Midbrain (tissue), 1 donor: Measurements from ENCODE around the gene CRB2.
"Not testable (repeated sequence)": the region's sequence is repeated elsewhere in the genome, so short reads cannot be mapped to it uniquely, and the experiment has no call there.

Experiments used
- DNase-seq: peaks from one replicate; lab custom pipeline; 2025; lab: John Stamatoyannopoulos, UW

CRB2 gene

DNA sequence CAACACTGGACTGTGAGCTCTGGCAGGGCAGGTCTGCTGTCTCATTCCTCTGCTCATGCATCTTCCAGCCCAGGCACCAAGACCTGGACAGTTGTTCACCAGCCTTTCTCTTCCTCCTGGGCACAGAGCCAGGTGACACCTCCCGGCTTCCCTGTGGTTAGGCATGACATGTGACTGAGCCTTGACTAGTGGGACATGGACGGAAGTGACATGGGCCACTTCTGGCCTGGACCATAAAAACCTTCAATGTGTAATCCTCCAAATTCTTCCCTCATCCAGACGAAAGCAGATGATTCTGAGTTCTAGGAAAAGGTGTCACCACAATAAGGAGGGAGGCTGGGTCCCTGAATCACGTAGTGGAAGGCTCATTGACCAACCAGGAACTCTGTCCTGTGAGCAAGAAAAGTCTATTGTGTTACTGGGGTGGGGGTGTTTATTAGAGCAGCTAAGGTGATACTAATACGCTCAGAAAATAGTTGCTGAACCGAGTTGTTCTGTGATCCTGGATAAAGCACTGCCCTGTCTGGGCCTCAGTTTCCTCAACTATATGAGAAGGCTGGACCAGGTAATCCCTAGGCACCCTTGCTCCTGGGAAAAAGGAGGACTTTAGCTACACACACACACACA is 26.6 kb upstream of the CRB2 start:
- no peak for DNase-seq

DNA sequence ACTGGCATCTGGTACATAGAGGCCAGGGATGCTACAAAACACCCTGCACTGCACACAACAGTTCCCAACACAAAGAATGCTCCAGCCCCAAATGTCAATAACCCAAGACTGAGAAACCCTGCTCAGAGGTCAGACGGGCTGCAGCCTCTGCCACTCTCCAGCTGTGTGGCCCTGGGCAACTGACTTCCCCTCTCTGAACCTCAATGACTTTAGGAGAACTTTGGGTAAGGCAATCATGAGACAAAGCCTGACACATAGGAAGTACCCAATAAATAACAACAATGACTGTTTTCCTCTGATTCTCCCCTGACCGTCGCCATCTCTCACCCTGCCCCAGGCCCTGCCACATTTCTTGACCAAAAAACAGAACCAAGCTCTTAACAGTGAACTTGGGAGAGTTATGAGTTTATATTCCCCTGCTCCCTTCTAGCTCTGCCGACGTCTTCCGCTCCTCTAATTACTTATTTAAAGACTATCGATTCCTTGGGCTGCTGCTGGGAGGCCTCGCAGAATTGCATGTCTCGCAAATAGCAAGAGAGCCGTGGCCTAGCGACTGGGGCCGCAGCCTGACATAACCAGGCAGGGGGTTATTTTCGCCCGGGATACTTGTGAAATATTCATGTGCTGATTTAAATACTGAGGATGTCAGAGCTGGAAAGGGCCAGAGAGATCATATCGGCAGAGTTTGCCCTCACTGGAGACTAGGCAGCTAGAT is 24.5 kb upstream of the CRB2 start:
- DNase-seq: no peak

DNA sequence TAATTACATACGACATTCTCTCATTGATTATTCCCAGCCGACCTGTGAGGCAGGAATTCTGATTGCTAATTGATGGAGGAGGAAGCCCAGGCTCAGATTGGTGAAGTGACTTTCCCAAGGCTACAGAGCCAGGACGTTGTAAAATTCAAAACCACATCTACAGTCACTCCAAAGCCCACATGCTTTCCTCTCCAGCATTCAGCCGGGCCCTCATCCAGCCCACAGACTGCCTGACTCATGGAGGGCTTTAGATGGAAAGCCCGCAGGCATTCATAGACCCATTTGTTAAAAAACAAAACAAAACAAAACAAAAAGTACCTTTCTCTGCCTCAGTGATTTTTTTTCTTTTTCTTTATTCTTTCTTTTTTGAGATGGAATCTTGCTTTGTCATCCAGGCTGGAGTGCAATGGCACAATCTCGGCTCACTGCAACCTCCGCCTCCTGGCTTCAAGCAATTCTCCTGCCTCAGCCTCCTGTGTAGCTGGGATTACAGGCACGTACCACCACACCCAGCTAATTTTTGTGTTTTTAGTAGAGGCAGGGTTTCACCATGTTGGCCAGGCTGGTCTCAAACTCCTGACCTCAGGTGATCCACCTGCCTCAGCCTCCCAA is 22.8 kb upstream of the CRB2 start:
- DNase-seq: not testable (repeated sequence)

DNA sequence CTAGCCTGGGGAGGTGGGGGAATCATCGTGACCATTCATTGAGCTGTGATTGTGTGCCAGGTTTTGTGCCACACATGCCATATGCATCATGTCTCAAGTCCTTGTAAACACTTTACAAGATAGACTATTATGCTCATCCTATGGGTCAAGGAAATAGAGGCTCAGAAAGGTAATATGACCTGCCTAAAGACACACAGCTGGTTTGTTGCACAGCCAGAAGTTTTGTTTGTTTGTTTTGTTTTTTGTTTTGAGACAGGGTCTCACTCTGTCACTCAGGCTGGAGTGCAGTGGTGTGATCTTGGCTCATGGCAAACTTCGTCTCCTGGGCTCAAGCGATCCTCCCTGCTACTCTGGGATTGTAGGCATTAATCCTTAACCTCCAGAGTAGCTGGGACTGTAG is 21.4 kb upstream of the CRB2 start:
- DNase-seq: no peak

DNA sequence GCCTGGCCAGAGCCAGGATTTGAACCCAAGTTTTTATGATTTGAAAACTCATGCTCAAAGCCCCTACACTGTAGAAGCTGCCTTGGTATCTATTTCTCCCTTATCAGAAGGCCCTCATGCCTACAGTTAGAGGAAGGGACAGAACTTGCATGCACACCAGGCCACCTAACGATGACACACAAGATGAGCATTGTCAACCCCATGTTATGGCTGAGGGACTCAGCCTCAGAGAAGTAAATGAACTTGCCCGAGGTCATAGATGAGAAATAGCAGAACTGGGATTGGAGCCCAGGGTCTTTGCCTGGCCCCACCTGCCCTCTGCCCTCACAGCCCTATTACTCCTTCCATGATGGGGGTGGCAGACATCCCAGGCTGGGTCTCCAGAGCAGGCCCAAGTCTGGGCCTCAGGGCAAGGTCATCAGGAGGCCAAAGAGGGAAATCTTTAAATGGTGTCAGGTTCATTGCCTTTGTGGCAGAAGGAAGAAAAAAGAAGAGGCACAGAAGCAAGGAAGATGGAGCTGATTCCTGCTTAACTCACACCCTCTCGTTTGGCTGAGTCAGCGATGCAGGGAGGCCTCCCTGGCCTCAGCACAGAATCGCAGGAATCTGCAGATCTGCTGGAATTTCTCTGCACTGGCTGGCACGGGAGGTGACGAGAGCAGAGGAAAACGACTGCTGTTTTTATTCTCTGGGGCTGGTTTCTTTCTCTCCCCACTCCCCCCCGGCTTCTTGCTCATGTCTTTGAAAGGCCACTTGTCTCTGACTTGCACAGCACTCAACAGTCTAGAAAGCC is 20.6 kb upstream of the CRB2 start:
- no peak for DNase-seq

DNA sequence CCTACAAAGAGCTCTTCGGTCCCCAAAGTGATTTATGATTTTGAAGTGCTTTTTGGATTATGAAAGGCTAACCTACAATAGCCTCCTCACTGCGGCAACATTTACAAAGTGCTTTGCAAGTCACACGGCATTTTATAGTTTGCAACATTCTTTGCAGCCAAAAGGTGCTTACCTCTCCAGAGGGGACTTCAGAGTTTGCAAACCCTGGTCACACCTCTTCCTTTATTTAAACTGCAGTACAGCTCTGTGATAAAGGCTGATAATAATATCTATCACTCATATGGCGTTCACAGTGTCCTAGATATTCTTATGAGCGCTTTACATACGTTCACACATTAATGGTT is 20.0 kb upstream of the CRB2 start:
- DNase-seq: no peak

DNA sequence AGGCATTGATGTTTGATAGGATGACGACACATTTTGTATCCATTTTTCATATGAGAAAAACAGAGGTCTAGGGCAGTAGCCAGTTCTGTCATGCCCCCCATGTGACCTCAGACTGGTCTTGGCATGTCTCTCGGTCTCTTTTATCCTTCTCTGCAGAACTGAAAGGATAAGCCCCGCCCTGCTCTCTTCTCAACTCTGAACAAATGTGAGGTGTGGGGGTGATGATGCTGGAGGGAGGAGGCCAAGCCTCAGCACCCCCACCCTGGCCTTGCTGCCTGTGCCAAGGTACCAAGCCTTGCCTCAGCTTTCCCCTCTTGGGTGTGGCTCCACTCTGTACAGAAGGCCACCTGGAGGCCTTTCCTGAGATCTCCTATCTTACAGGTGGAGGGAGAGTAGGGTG is 19.5 kb upstream of the CRB2 start:
- DNase-seq: no peak

DNA sequence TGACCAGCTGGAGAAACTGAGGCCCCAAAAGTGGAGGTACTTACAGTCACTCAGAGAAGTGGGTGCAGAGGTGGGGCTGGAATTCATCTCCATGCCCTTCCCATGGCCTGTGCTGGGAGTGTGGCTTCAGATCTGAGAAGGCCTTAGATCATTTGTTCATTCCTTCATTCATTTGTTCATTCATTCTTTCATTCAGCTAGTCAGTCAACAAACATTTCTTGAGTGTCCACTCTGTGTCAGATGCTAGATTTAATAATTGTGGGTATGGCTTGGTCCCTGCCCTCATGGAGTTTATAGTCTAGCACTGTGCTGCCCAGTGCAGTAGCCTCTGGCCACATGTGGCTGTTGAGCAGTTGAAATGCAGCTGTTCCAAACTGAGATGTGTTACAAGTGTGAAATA is 19.0 kb upstream of the CRB2 start:
- DNase-seq: no peak

DNA sequence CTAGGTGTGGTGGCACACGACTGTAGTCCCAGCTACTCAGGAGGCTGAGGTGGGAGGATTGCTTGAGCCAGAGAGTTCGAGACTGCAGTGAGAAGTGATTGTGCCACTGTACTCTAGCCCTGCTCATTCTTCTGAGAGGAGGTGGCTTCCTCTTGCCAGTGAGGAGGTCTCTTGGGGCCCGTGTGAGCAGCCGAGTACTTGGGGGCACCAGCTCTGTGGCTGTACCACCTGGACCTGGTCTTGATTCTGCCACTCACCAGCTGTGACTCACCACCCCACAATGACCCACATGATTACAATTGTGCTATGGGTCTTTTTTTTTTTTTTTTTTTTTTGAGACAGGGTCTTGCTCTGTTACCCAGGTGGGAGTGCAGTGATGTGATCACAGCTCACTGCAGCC is 18.0 kb upstream of the CRB2 start:
- DNase-seq: no peak

DNA sequence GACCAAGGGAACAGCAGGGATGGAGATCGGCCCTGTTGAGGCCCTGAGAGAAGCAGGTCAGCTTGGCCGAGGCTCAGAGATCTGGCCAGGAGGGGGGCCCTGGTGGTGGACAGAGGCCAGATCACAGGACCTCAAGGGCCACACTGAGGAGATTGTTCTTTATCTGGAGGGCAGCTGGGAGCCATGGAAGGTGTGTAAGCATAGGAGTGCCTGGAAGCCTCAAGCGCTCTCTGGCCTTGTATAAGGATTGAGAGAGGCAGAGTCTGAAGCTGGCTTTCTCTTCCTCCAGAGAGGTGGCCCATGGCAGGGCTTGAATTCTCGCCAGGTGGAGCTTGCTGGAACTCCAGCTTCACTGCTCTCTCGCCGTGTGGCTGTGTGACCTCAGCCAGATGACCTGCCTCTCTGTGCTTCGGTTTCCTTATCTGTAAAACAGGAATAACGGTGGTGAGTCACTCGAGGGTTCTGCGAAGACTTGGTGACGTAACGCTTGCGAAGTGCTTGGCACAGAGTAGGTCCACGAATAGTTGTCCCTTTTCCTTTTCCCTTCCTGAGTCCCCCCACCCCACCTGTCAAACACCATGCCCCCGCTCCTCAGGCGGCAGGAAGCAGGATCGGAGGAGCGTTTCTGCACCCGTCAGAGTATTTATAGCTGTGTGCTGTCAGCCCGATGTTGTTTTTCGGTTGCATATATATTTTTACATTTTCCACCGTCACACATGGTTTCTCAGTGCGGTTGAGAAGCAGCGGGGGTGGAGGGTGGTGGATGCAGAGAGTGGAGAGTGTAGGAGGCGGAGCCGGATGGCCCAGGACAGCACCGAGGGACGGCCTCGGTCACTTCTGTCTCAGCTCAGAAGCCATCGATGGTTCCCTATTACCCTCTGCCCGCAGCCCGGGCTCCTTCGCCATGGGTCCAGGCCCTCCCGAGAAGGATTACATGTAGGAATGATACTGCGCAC is 17.0 kb upstream of the CRB2 start:
- DNase-seq: no peak

DNA sequence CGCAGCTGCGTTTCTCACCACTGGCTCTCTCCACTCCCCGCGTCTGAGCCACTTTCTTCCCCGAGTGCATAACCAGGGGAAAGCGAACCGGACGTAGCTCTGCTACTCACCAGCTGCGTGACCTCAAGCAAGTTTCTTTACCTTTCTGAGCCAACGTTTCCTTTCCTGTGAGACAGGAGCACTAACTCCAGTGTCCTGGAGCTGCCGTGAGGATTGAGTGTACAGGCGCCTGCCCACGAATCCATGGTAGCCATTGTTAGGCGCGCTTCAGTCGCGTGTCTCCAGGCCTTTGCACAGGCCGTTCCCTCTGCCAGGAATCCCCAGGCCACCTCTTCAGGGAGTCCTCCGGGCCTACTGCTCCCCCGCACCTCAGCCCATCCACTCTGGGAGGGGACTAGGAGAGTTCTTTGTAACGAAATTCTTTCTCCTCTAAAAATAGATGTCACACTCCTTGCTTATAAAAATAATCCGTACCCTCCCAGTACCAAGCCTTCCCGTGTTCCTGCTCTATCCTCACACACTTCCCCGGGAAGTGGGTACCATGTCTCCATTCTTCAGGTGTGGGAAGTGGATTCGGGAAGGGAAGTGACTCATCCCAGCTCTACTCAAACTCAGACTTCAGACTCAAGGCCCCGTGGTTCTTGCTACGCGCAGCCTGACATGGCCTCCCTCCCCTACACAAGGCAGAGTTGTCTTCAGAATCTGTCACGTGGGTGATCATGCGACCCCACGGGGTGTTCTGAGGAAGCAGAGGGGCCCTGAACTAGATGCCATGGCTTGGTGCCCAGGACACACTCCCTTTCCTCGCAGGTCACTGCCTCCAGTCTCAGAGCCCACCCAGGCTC is 16.1 kb upstream of the CRB2 start:
- DNase-seq: no peak

DNA sequence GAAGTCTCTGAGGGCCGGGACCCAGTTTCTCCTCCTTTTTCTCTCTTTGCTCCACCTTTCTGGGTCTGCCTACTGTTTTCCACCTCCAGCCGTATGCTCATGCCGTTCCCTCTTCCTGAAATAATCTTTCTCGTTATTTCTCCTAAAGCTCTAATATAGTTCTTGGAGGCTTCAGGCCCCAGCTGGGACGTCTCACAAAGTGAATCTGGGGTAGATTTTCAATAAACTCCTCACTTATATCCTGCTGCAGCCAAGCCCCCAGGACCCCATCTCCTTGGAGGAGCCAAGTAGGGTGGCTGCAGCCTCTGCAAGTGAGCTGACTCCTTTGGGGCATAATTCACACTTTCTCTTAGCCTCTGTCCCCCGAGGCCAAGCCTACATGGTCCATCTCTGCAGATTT is 14.2 kb upstream of the CRB2 start:
- no peak for DNase-seq

DNA sequence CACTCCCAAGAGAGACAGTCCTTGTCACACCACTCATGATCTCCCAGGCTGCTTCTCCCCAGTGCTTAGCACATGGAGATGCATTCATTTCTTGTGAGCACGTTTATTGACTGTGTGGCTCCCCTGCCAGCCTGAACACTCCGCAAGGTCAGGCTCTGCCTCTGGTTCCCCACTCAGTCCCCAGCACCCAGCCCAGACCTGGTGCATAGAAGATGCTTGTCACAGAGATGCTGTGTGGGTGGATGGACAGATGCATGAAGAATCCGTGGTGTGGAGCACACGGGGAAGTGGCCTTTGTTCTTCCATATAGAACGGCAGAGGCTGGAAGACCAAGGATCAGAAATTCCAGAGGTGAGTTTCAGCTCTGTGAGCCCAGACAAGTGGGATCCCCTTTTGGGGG is 13.8 kb upstream of the CRB2 start:
- DNase-seq: no peak

DNA sequence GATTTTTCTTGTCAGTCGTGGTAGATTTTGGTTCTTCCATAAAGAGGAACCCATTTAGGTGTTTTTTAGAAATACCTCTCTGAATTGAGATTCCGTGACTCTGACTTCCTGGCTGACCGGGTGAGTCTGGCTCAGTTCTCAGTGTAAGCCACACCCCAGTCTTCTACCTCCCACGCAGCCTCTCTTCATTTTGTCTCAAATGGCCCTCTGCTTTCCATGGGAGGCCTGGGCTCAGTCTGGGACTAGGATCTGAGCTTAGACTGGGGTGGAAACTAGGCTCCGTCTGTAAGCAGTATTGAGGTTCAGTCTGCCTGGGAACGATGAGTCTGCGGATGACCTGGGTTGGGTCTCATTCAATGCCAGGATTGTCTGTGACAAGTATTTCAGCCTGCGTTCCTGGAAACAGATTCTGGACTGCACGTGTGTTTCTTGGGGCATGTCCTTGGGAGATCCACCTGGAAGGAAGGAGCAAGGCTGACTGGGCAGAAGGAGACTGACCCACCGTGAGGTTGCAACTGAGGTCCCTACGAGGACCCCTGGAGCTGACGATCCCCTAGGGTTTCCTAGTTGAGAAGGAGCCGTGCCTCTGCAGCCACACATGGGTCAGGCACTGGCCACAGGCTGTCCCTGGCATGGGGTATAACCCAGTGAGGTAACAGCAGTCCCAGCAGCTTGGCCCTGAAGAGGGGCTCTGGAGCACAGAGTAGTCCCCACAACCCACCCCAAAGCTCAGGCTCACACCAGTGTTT is 12.4 kb upstream of the CRB2 start:
- DNase-seq: no peak

DNA sequence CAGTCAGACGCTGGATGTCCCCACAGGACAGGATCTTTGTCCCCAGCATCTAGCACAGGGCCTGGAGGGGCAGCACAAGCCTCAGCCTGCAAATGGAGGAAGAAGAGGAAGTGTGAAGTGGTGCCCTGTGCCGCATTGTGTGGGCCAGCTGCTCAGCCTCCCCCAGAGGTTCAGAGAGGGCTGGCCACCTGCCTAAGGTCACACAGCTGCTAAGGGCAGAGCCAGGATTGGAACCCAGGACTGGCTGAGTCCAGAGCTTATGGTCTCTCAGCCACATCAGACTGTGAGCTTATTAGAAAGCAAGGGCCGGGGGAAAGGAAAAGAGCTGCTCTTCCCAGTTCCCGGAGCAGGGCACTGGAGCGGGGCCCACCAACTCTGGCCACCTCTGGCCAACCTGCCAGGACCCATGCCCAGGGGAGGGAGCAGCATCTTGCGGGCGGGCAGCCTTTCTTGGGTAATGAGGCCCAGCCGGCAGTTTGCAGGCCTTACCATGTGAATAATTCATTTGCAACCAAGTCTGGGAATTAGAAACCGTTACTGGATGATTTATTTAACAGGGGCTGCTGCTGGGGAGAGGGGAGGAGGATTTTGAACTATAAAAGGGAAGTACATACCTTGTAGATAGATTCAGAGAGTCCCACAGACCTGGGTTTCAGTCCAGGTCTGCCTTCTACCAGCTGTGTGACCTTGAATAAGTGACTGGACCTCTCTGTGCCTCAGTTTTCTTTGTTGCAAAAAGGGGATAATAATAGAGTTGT is 11.6 kb upstream of the CRB2 start:
- no peak for DNase-seq

DNA sequence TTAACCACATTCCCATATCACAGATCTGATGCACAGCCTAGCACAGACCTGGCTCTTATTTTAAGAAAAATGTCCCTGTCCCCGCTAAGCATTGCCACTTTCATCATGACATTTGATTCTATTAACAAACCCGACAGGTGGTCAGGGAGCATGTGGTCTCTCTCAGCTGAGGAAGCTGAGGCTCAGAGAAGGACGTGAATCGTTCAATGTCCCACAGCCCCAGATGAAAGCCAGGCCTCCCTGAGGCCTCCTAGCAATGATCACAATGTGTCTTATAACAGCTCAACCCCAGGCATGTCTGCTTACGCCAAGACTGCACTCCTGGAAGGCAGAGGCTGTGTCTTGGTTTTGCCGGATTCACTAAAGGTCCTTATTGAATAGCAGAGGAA is 10.4 kb upstream of the CRB2 start:
- no peak for DNase-seq

DNA sequence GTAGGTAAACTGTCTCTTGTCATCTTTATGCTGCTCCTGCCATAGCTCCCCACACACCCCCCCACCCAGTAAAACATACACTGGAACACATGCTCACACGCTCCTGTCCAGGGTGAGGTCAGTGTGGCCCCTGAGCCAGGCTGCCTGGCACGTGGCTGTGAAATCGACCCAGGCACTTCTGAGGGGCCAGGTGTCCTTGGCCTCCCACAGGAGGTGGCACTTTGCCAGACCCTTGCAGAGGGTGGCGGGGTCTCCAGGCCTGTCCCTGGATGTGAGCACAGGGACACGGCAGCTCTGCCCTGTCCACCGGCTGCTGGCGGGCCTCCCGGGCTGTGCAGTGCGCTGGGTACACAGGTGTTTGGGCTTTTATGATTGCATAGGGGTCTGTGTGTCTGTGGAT is 10.0 kb upstream of the CRB2 start:
- DNase-seq: no peak

DNA sequence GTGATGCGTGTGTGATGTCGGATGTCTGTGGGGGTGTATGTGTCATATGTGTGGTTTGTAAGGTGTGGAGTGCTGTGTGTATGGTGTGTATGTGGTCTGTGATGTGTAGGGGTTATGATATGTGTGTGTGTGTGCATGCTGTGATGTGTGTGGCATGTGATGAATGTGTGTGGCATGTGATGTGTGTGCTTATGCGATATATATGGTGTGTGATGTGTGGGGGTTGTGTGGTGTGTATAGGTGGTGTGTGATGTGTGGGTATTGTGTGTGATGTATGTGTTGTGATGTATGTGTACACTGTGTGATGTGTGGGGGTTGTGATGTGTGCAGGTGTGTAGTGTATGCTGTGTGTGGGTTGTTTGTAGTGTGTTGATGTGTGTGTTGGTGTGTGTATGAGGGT is 9.2 kb upstream of the CRB2 start:
- DNase-seq: no peak

DNA sequence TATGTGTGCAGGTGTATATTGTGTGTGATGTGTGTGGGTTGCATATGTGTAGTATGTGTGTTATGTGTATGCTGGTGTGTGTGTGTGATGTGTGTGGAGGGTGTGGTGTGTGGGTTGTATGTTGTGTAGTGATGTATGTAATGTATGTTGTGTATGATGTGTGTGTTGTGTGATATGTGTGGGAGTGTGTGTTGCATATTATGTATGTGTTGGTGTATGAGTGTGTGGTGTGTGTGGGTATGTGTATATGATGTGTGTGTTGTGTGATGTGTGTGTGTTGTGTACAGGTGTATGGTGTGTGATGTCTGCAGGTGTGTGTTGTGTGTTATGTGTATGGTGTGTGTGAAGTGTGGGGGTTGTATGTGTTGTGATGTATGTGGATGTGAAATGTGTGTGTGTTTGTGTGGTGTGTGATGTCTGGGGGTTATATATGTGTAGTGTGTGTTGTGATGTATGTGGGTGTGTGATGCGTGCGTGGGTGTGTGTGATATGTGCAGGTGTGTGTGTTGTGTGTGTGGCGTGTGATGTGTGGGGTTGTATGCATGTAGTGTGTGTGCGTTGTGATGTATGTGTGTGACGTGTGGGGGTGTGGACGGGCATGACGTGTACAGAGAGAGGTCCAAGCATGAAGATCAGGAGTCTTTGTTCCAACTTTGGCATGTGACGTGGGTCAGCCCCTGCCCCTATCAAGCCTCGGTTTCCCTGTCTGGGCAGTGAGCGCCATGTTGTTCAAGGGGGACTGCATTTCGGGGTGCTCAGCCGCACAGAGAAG is 8.5 kb upstream of the CRB2 start:
- DNase-seq: no peak
